DOHH2 (cell line): Measurements from ENCODE around the gene AP1S3.

Source experiments
- EZH2phosphoT487 ChIP-seq: fragments of 200-600 bp; sonication (generic); IDR thresholded peaks from 2 replicates; pipeline ENCODE4 v1.6.1; 2017; ENCODE audit warnings: borderline replicate concordance, mild to moderate bottlenecking, antibody characterized with exemption, low read length, moderate library complexity, mixed read lengths
- TF ChIP-seq, protein P1 (sequence below): fragments of 200-600 bp; sonication (generic); IDR thresholded peaks from one replicate; pipeline ENCODE4 v1.5.1; 2014; ENCODE audit warnings: antibody characterized with exemption, mild to moderate bottlenecking, low read depth, low read length; ENCODE audit not compliant: poor library complexity, severe bottlenecking

DNA sequence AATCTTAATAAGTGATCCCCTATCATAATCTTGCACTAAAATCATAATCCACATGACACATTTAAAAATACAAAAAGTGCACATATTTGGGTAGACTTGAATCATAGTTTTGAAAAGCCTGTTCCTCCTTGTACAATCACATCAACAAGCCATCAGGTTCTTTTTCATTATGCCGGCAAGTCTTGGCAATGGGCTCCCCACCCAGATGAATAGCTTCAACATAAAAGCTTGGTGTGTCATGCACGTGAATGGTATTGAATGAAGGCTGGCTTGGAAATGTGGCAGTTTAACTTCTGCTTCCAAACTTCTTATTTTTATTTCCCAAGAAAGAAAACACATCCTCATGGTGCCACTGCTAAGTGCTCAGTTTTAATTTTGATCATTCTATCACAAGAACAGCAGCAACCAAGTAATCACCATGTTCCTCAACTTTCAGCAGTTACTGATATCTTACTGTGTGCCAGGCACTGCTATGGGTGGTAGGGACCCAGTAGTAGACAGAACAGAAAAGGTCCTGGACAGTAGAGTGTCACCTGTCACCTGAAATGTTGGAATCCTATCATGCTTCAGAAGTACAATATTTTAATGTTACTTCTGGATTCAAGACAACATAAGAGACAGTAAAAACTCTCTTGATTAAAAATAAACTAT is 89.9 kb downstream of the AP1S3 start:
- TF ChIP-seq, protein P1, sequence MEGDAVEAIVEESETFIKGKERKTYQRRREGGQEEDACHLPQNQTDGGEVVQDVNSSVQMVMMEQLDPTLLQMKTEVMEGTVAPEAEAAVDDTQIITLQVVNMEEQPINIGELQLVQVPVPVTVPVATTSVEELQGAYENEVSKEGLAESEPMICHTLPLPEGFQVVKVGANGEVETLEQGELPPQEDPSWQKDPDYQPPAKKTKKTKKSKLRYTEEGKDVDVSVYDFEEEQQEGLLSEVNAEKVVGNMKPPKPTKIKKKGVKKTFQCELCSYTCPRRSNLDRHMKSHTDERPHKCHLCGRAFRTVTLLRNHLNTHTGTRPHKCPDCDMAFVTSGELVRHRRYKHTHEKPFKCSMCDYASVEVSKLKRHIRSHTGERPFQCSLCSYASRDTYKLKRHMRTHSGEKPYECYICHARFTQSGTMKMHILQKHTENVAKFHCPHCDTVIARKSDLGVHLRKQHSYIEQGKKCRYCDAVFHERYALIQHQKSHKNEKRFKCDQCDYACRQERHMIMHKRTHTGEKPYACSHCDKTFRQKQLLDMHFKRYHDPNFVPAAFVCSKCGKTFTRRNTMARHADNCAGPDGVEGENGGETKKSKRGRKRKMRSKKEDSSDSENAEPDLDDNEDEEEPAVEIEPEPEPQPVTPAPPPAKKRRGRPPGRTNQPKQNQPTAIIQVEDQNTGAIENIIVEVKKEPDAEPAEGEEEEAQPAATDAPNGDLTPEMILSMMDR, result no peak
- TF ChIP-seq EZH2phosphoT487, result no peak
